SK-N-MC (cell line): Measurements from ENCODE around the gene PCDHA10.
"Not testable (repeated sequence)": the region's sequence is repeated elsewhere in the genome, so short reads cannot be mapped to it uniquely, and the experiment has no call there.

Source experiments
- DNase-seq: peaks from one replicate; pipeline ENCODE4 v3.0.0-alpha.2; 2011; ENCODE audit warnings: low read depth, low spot score
- H3K27ac ChIP-seq: fragments of 200-600 bp; sonication (generic); 2 replicates; pipeline ENCODE4 v1.5.1; 2016; ENCODE audit warnings: mixed run types
- H3K36me3 ChIP-seq: fragments of 200-600 bp; sonication (generic); 2 replicates; pipeline ENCODE4 v1.6.1; 2017; ENCODE audit warnings: antibody characterized with exemption, low read length, mixed read lengths; ENCODE audit not compliant: insufficient read depth
- H3K4me3 ChIP-seq: fragments of 200-600 bp; sonication (generic); 2 replicates; pipeline ENCODE4 v1.5.1; 2016
- H3K9ac ChIP-seq: fragments of 200-600 bp; sonication (generic); 2 replicates; pipeline ENCODE4 v1.8.0; 2017; ENCODE audit warnings: mixed run types, mixed read lengths; ENCODE audit not compliant: insufficient read length
- H3K9me3 ChIP-seq: fragments of 200-600 bp; sonication (generic); 2 replicates; pipeline ENCODE4 v1.6.1; 2017; ENCODE audit warnings: low read depth, mild to moderate bottlenecking, antibody characterized with exemption, low read length, moderate library complexity, mixed read lengths
- EZH2 ChIP-seq: fragments of 200-600 bp; sonication (generic); IDR thresholded peaks from one replicate; pipeline ENCODE4 v1.6.1; 2017; ENCODE audit warnings: antibody characterized with exemption
- FOXP2 ChIP-seq: optimal IDR thresholded peaks from 2 replicates; pipeline ENCODE3; 2011; ENCODE audit warnings: mild to moderate bottlenecking, moderate library complexity; ENCODE audit not compliant: insufficient read depth; ENCODE audit errors: extremely low read length, control extremely low read depth
- POLR2AphosphoS5 ChIP-seq: IDR thresholded peaks from 2 replicates; pipeline ENCODE4 v1.6.1; 2012; ENCODE audit warnings: mild to moderate bottlenecking, low read depth, low read length, borderline replicate concordance

PCDHA10 gene

DNA sequence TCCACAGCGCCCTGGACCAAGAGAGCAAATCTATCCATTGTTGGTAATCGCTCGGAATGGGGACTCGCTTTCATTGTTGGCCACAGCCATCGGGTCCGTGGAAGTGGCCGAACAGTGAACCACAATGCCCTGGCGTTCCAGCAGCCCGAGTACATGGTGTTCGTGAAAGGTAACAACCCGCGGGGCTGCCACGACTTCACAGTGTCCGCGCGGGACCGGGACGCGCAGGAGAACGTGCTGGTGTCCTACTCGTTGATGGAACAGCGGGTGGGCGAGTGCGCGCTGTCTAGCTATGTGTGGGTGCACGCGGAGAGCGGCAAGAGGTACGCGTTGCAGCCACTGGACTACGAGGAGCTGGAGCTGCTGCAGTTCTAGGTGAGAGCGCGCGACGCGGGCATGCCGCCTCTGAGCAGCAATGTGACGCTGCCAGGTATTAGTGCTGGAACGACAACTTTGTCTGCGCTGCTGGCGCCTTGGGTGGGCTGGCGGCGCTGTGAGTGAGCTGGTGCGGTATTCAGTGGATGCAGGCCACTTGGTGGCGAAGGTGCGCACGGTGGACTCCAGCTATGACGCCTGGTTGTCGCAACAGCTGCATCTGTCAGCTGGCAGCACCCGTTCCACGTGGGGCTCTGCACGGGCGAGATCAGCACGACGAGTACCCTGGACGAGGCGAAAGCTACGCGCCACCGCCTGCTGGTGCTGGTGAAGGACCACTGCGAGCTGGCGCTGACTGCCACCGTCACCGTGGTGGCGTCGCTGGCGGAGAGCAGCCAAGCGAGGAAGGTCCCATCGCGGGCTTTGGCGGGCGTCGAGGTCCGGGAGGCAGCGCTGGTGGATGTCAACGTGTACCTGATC, 7.0 kb downstream of the PCDHA10 start:
- no peak overlapping the region for H3K9ac ChIP-seq
- no peak for DNase-seq
- no peak overlapping the region for H3K27ac ChIP-seq
- no peak overlapping the region for H3K4me3 ChIP-seq
- H3K36me3 ChIP-seq, result no peaks in the 10 kb centered on the region
- TF ChIP-seq POLR2AphosphoS5 (no peak), FOXP2 (no peak), EZH2 (no peak)
- no peaks in the 10 kb centered on the region for H3K9me3 ChIP-seq

DNA sequence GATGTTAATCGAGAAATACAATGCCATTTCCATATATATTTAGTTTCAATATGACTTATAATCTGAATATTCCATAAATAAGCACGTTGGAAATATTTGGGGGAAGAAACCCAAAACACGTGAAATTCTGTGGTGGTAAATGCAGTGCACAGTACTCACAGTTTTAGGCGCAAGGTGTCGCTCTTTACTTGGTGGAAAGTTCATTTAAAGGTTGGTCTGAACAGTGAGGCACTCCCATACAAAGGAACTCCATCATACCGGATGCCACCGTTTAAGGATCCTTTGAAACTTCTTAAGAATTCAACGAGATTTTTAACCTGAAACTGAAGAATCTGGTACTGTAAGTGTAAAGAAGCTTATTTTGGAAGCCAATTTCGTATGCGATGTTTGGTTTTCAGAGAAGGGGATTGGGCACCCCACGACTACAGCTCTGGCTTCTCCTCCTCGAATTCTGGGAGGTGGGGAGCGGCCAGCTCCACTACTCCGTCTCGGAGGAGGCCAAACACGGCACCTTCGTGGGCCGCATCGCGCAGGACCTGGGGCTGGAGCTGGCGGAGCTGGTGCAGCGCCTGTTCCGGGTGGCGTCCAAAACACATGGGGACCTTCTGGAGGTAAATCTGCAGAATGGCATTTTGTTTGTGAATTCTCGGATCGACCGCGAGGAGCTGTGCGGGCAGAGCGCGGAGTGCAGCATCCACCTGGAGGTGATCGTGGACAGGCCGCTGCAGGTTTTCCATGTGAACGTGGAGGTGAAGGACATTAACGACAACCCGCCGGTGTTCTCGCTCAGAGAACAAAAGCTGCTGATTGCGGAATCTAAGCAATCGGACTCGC, 13.2 kb downstream of the PCDHA10 start, which contains the start of gene PCDHA11:
PCDHA11 (plus strand) TSS at position 237 of the 834 bp plus-strand sequence; CDS start at position 384, 147 bp downstream.
- no peak for TF ChIP-seq EZH2
- no peak for TF ChIP-seq FOXP2
- TF ChIP-seq POLR2AphosphoS5, result no peak
- Histone ChIP-seq H3K9me3 (no peaks in the 10 kb centered on the region), H3K9ac (no peak within 1 kb of the TSS), H3K27ac (no peak within 1 kb of the TSS), H3K36me3 (no peaks in the 10 kb centered on the region), H3K4me3 (no peak within 1 kb of the TSS)
- no peak for DNase-seq

DNA sequence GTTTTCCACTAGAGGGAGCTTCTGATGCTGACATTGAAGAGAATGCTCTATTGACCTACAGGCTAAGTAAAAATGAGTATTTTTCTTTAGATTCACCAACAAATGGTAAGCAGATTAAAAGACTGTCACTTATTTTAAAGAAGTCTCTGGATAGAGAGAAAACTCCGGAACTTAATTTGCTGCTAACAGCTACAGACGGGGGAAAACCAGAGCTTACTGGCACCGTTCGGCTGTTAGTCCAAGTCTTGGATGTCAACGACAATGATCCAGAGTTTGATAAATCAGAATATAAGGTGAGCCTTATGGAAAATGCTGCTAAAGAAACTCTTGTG, 13.8 kb downstream of the PCDHA10 start:
- H3K9ac ChIP-seq, result no peak overlapping the region
- TF ChIP-seq EZH2 (no peak), POLR2AphosphoS5 (no peak), FOXP2 (no peak)
- DNase-seq, result no peak
- H3K27ac ChIP-seq, result no peak overlapping the region
- no peaks in the 10 kb centered on the region for H3K9me3 ChIP-seq
- no peak overlapping the region for H3K4me3 ChIP-seq
- no peaks in the 10 kb centered on the region for H3K36me3 ChIP-seq

DNA sequence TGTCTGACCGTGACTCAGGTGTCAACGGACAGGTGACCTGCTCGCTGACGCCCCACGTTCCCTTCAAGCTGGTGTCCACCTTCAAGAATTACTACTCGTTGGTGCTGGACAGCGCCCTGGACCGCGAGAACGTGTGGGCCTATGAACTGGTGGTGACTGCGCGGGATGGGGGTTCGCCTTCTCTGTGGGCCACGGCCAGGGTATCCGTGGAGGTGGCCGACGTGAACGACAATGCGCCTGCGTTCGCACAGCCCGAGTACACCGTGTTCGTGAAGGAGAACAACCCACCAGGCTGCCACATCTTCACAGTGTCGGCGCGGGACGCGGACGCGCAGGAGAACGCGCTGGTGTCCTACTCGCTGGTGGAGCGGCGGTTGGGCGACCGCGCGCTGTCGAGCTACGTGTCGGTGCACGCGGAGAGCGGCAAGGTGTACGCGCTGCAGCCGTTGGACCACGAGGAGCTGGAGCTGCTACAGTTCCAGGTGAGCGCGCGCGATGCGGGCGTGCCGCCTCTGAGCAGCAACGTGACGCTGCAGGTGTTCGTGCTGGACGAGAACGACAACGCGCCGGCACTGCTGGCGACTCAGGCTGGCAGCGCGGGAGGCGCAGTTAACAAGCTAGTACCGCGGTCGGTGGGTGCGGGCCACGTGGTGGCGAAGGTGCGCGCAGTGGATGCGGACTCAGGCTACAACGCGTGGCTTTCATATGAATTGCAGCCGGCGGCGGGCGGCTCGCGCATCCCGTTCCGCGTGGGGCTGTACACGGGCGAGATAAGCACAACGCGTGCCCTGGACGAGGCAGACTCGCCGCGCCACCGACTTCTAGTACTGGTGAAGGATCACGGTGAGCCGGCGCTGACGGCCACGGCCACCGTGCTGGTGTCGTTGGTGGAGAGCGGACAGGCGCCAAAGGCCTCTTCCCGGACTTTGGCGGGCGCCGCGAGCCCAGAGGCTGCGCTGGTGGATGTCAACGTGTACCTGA, 14.8 kb downstream of the PCDHA10 start:
- H3K9ac ChIP-seq, result no peak overlapping the region

DNA sequence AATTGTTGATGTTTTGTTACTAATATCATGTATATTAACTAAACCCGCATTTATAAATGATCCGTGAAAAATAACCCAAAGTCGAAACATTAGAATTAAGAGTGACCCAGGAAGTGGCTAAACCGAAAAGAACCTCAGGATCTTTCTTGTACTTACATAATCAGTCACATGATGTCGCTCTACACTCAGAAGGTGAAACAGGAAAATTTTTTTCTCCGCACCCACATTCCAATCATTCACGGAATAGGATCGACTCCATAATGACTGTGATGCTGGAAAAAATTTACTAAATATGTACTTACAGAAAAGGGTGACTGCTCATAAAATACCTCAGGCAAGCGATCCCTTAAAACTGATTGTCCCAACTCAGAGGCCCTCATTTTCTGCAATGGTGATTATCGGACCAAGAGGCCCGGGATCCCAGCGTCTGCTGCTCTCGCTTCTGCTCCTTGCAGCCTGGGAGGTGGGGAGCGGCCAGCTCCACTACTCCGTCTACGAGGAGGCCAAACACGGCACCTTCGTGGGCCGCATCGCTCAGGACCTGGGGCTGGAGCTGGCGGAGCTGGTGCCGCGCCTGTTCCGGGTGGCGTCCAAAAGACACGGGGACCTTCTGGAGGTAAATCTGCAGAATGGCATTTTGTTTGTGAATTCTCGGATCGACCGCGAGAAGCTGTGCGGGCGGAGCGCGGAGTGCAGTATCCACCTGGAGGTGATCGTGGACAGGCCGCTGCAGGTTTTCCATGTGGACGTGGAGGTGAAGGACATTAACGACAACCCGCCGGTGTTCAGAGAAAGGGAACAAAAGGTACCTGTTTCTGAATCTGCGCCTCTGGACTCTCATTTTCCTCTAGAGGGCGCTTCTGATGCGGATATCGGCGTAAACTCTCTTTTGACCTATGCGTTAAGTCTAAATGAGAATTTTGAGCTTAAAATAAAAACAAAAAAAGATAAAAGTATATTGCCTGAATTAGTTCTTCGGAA, 19.7 kb downstream of the PCDHA10 start, which contains the start of gene PCDHA12:
PCDHA12 (plus strand) TSS at position 224 of the 981 bp plus-strand sequence; CDS start at position 389, 165 bp downstream.
- DNase-seq, result no peak
- Histone ChIP-seq H3K9ac (no peak within 1 kb of the TSS), H3K27ac (no peak within 1 kb of the TSS), H3K4me3 (no peak within 1 kb of the TSS), H3K9me3 (no peaks in the 10 kb centered on the region), H3K36me3 (no peaks in the 10 kb centered on the region)
- TF ChIP-seq EZH2 (no peak), FOXP2 (no peak), POLR2AphosphoS5 (no peak)

More for the DNA sequence above, 14.8 kb downstream of the PCDHA10 start:
- H3K4me3 ChIP-seq, result no peak overlapping the region
- TF ChIP-seq FOXP2, result no peak
- no peak for TF ChIP-seq POLR2AphosphoS5
- no peak for TF ChIP-seq EZH2
- H3K27ac ChIP-seq, result no peak overlapping the region
- no peaks in the 10 kb centered on the region for H3K36me3 ChIP-seq
- DNase-seq, result no peak
- H3K9me3 ChIP-seq, result no peaks in the 10 kb centered on the region

DNA sequence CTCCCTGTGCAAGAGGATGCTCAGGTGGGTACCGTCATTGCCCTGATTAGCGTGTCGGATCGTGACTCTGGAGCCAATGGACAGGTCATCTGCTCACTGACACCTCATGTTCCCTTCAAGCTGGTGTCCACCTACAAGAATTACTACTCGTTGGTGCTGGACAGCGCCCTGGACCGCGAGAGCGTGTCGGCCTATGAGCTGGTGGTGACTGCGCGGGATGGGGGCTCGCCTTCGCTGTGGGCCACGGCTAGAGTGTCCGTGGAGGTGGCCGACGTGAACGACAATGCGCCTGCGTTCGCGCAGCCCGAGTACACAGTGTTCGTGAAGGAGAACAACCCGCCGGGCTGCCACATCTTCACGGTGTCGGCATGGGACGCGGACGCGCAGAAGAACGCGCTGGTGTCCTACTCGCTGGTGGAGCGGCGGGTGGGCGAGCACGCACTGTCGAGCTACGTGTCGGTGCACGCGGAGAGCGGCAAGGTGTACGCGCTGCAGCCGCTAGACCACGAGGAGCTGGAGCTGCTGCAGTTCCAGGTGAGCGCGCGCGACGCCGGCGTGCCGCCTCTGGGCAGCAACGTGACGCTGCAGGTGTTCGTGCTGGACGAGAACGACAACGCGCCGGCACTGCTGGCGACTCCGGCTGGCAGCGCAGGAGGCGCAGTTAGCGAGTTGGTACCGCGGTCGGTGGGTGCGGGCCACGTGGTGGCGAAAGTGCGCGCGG, 21.0 kb downstream of the PCDHA10 start:
- not testable (repeated sequence) for H3K36me3 ChIP-seq, H3K4me3 ChIP-seq, H3K9ac ChIP-seq, H3K9me3 ChIP-seq, H3K27ac ChIP-seq, DNase-seq

DNA sequence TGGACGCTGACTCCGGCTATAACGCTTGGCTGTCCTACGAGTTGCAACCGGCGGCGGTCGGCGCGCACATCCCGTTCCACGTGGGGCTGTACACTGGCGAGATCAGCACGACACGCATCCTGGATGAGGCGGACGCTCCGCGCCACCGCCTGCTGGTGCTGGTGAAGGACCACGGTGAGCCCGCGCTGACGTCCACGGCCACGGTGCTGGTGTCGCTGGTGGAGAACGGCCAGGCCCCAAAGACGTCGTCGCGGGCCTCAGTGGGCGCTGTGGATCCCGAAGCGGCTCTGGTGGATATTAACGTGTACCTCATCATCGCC, 21.5 kb downstream of the PCDHA10 start:
- no peak for DNase-seq
- H3K4me3 ChIP-seq, result no peak overlapping the region
- TF ChIP-seq FOXP2 (no peak), EZH2 (no peak), POLR2AphosphoS5 (no peak)
- no peak overlapping the region for H3K27ac ChIP-seq
- H3K36me3 ChIP-seq, result no peaks in the 10 kb centered on the region
- H3K9me3 ChIP-seq, result no peaks in the 10 kb centered on the region
- no peak overlapping the region for H3K9ac ChIP-seq
